ENCODE measurements around the gene SHC1.

- TF ChIP-seq, protein P1, sequence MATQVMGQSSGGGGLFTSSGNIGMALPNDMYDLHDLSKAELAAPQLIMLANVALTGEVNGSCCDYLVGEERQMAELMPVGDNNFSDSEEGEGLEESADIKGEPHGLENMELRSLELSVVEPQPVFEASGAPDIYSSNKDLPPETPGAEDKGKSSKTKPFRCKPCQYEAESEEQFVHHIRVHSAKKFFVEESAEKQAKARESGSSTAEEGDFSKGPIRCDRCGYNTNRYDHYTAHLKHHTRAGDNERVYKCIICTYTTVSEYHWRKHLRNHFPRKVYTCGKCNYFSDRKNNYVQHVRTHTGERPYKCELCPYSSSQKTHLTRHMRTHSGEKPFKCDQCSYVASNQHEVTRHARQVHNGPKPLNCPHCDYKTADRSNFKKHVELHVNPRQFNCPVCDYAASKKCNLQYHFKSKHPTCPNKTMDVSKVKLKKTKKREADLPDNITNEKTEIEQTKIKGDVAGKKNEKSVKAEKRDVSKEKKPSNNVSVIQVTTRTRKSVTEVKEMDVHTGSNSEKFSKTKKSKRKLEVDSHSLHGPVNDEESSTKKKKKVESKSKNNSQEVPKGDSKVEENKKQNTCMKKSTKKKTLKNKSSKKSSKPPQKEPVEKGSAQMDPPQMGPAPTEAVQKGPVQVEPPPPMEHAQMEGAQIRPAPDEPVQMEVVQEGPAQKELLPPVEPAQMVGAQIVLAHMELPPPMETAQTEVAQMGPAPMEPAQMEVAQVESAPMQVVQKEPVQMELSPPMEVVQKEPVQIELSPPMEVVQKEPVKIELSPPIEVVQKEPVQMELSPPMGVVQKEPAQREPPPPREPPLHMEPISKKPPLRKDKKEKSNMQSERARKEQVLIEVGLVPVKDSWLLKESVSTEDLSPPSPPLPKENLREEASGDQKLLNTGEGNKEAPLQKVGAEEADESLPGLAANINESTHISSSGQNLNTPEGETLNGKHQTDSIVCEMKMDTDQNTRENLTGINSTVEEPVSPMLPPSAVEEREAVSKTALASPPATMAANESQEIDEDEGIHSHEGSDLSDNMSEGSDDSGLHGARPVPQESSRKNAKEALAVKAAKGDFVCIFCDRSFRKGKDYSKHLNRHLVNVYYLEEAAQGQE (IDR thresholded peaks at IDR 0.05; ENCODE audit: insufficient read depth in 1 of 2, low read depth in 2 of 2, low read length in 2 of 2): no peak
- TF ChIP-seq SIN3A (IDR thresholded peaks at IDR 0.05; ENCODE audit: borderline replicate concordance, insufficient read depth, low read length) (no peak), POLR2AphosphoS5 (IDR thresholded peaks at IDR 0.05; ENCODE audit: low read depth, low read length) (no peak)
Observed at GRCh38 chr1:154923695-154924094, 46.9 kb downstream of the SHC1 start.
